GM12872 (cell line): Measurements from ENCODE around the gene STYX.

Source experiments
- CTCF ChIP-seq: IDR thresholded peaks from 3 replicates; pipeline ENCODE4 v1.5.1; 2011; ENCODE audit warnings: low read depth, mild to moderate bottlenecking, low read length, moderate library complexity; ENCODE audit not compliant: insufficient read depth

The STYX gene

GRCh38 chr14:52733824-52734223, 3.9 kb downstream of the STYX start:
- no peak for TF ChIP-seq CTCF

GRCh38 chr14:52735921-52736489, 6.0 kb downstream of the STYX start:
- TF ChIP-seq CTCF = no peak

- TF ChIP-seq CTCF = no peak
Observed at GRCh38 chr14:52738409-52738808, 8.4 kb downstream of the STYX start.

GRCh38 chr14:52740751-52741150, 10.8 kb downstream of the STYX start:
- no peak for TF ChIP-seq CTCF

GRCh38 chr14:52741865-52742264, 11.9 kb downstream of the STYX start:
- TF ChIP-seq CTCF = no peak

GRCh38 chr14:52748647-52749292, 18.8 kb downstream of the STYX start:
- TF ChIP-seq CTCF = no peak

GRCh38 chr14:52755607-52756316, 25.8 kb downstream of the STYX start:
- TF ChIP-seq CTCF = no peak
